Uterus (tissue), 4 donors: ENCODE measurements around the gene TMEM106C. TPM values are rescaled to one million over a fixed set of nuclear protein-coding genes. Genes with fewer than 3 reads are reported as not detected.

Source experiments
- DNase-seq, 2 donors: peaks; one replicate each; pipeline ENCODE4 v3.0.0-alpha.2; 2019 to 2020
- H3K27ac ChIP-seq, 2 donors: fragments of 200-600 bp; sonication (generic); 1 replicate in 1 of 2; 2 replicates in 1 of 2; pipeline ENCODE4 v1.5.1; 2016 to 2018
- H3K27me3 ChIP-seq, 2 donors: fragments of 200-600 bp; sonication (generic); one replicate each; pipeline ENCODE4 v1.5.1; 2018 to 2019; ENCODE audit warnings: control low read depth in 1 of 2
- H3K36me3 ChIP-seq, 2 donors: fragments of 200-600 bp; sonication (generic); one replicate each; pipeline ENCODE4 v1.5.1; 2019; ENCODE audit warnings: control low read depth in 1 of 2
- H3K4me1 ChIP-seq, 2 donors: fragments of 200-600 bp; sonication (generic); one replicate each; pipeline ENCODE4 v1.5.1; 2018 to 2019; ENCODE audit warnings: control low read depth in 1 of 2
- H3K4me3 ChIP-seq, 2 donors: fragments of 200-600 bp; sonication (generic); 1 replicate in 1 of 2; 2 replicates in 1 of 2; pipeline ENCODE4 v1.5.1; 2018 to 2019; ENCODE audit warnings: mild to moderate bottlenecking in 1 of 2
- H3K9me3 ChIP-seq, 2 donors: fragments of 200-600 bp; sonication (generic); one replicate each; pipeline ENCODE4 v1.5.1; 2019; ENCODE audit warnings: control low read depth in 1 of 2
- POLR2A ChIP-seq, 2 donors: fragments of 450-650 bp; IDR thresholded peaks; one replicate each; pipeline ENCODE4 v1.6.1; 2016; ENCODE audit warnings: antibody characterized with exemption in 2 of 2, mild to moderate bottlenecking in 1 of 2, moderate library complexity in 1 of 2
- intact Hi-C: fragments of 100-400 bp; cut with DNase I; formaldehyde crosslinking; loops from one replicate; pipeline ENCODE4 v1.15.1; 2023; ENCODE audit warnings: low total_unique reads
- total RNA-seq, 4 donors: library from RNA; depleted of rRNA in 3 of 4; stranded (reverse); fragments of >200 nt in 3 of 4; gene quantifications; one replicate each; pipeline versions ENCODE4 v1.1.0 to v1.2.4, GENCODE V29; 2014 to 2023
- TF ChIP-seq, protein P1 (sequence below), 4 experiments: fragments of 200-600 bp in 2 of 4; fragments of 450-650 bp in 2 of 4; sonication (generic) in 2 of 4; IDR thresholded peaks; one replicate each; pipeline ENCODE4 v1.5.1; 2016 to 2019; ENCODE audit warnings: antibody characterized with exemption in 4 of 4, mild to moderate bottlenecking in 2 of 4, moderate library complexity in 1 of 4
- donor health status: DM: yes; HTN: yes; CAD: no.

Gene TMEM106C
- total RNA-seq, 4 donors from 2014 or later = 54.9 to 157 (median 77.6) TPM

DNA sequence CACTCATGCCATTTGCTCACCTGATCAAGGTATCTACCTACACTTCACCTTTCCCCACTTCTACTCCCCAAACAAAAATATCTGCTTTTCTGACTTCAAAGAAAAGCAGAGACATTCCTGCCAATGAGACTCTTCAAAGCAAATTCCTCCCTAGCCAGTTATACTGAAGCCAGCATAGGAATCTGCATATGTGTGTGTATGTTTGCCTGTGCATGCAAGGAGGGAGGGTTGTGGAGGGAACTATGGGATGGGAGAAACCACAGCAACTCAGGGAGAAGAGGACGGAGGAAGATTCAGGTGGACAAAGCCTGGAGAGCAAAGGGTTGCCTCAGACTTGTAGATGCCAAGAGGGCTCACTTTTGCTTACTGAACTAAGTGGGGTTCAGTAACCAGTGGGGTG lies 32.2 kb upstream of the TMEM106C start:
- H3K27ac ChIP-seq = no peak overlapping the region
- H3K9me3 ChIP-seq = no peaks in the 10 kb centered on the region
- intact Hi-C loops = no loop called here
- no peaks in the 10 kb centered on the region for H3K4me1 ChIP-seq
- TF ChIP-seq, protein P1, sequence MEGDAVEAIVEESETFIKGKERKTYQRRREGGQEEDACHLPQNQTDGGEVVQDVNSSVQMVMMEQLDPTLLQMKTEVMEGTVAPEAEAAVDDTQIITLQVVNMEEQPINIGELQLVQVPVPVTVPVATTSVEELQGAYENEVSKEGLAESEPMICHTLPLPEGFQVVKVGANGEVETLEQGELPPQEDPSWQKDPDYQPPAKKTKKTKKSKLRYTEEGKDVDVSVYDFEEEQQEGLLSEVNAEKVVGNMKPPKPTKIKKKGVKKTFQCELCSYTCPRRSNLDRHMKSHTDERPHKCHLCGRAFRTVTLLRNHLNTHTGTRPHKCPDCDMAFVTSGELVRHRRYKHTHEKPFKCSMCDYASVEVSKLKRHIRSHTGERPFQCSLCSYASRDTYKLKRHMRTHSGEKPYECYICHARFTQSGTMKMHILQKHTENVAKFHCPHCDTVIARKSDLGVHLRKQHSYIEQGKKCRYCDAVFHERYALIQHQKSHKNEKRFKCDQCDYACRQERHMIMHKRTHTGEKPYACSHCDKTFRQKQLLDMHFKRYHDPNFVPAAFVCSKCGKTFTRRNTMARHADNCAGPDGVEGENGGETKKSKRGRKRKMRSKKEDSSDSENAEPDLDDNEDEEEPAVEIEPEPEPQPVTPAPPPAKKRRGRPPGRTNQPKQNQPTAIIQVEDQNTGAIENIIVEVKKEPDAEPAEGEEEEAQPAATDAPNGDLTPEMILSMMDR (IDR thresholded peaks at IDR 0.05) = no peak
- no peak for TF ChIP-seq POLR2A (IDR thresholded peaks at IDR 0.05)
- H3K27me3 ChIP-seq = no peaks in the 10 kb centered on the region
- DNase-seq = no peak
- H3K4me3 ChIP-seq = no peak overlapping the region
- no peaks in the 10 kb centered on the region for H3K36me3 ChIP-seq

GRCh38 chr12:47935184-47935583 lies 28.2 kb upstream of the TMEM106C start:
- no peak for TF ChIP-seq POLR2A (IDR thresholded peaks at IDR 0.05)
- TF ChIP-seq, protein P1 (IDR thresholded peaks at IDR 0.05) = no peak
- H3K27ac ChIP-seq = no peak overlapping the region
- no peaks in the 10 kb centered on the region for H3K27me3 ChIP-seq
- no peaks in the 10 kb centered on the region for H3K36me3 ChIP-seq
- H3K9me3 ChIP-seq = no peaks in the 10 kb centered on the region
- H3K4me1 ChIP-seq = no peaks in the 10 kb centered on the region
- H3K4me3 ChIP-seq = no peak overlapping the region
- intact Hi-C loops = no loop called here
- peak in 1 of 2 donors; percentile 41 for DNase-seq

GRCh38 chr12:47938093-47938492 lies 25.3 kb upstream of the TMEM106C start:
- H3K9me3 ChIP-seq = no peaks in the 10 kb centered on the region
- TF ChIP-seq, protein P1 (IDR thresholded peaks at IDR 0.05) = no peak
- no peak for TF ChIP-seq POLR2A (IDR thresholded peaks at IDR 0.05)
- H3K36me3 ChIP-seq = no peaks in the 10 kb centered on the region
- intact Hi-C loops = no loop called here
- H3K27ac ChIP-seq = no peak overlapping the region
- no peak overlapping the region for H3K4me3 ChIP-seq
- H3K27me3 ChIP-seq = no peaks in the 10 kb centered on the region
- H3K4me1 ChIP-seq = no peaks in the 10 kb centered on the region
- no peak for DNase-seq

DNA sequence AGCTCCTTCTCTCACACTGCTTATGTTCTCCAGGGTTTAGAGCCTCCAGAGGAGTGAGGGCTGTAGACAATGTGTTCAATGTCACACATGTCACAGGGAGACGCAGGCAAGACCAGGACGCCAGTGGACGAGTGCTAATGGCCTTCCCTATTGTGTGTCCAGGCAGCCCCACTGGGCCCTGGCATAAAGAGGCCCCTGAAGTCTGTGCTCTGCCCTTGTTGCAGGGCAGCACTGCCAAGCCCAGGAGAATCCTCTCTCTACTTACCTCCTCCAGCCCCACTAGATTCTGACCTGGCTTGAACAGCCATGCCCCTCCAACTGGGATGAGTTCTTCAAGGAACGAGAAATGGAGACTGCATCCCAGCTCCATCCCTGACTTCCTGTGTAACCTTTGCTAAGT lies 24.8 kb upstream of the TMEM106C start:
- no peaks in the 10 kb centered on the region for H3K27me3 ChIP-seq
- H3K4me1 ChIP-seq = no peaks in the 10 kb centered on the region
- intact Hi-C loops = no loop called here
- no peak for DNase-seq
- no peak overlapping the region for H3K4me3 ChIP-seq
- no peak overlapping the region for H3K27ac ChIP-seq
- no peaks in the 10 kb centered on the region for H3K36me3 ChIP-seq
- TF ChIP-seq, protein P1 (IDR thresholded peaks at IDR 0.05) = no peak
- no peak for TF ChIP-seq POLR2A (IDR thresholded peaks at IDR 0.05)
- H3K9me3 ChIP-seq = no peaks in the 10 kb centered on the region

DNA sequence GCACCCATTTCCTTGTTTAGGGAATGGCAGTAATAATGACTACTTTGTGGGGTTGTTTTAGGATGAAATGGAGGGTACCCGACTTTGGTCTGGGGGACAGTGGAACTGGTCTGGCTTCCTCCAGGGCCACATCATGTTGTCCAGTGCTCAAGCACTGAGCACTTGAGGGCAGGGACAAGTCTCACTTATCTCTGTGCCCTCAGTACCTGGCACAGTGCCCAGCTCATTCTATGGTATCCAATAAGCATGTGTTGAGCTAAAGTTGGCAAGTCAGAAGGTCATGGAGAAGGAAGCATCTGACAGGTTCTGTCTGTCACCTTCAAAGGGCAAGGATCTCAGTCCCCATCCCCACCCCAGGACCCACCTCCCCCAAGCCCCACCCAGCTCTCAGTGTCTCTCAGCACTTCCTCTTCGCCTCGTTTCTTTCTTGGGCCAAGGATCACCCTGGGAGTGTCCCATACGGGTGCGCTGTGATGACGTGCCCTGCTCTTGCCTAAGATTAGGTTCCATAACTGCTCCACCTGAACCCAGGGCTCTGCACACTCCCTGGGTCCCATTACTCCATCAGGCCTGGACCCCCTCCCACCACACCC lies 24.3 kb upstream of the TMEM106C start:
- H3K36me3 ChIP-seq = no peaks in the 10 kb centered on the region
- H3K27ac ChIP-seq = no peak overlapping the region
- H3K4me3 ChIP-seq = no peak overlapping the region
- intact Hi-C loops = no loop called here
- TF ChIP-seq, protein P1 (IDR thresholded peaks at IDR 0.05) = no peak
- no peak for TF ChIP-seq POLR2A (IDR thresholded peaks at IDR 0.05)
- no peaks in the 10 kb centered on the region for H3K4me1 ChIP-seq
- no peak for DNase-seq
- H3K27me3 ChIP-seq = no peaks in the 10 kb centered on the region
- no peaks in the 10 kb centered on the region for H3K9me3 ChIP-seq
